PC-9 (cell line): ENCODE measurements around the gene ZNF407. TPM values are rescaled to one million over a fixed set of nuclear protein-coding genes. Genes with fewer than 3 reads are reported as not detected.

ENCODE experiments used
- BruUV-seq: library from RNA; stranded (reverse); fragments of 400-500 nt; replicated peaks from 2 replicates; lab custom pipeline; 2021; lab: Mats Ljungman, UMichigan
- CTCF ChIA-PET: fragments of 300-600 bp; sonication (Branson Sonifier 250); formaldehyde crosslinking; loops from one replicate; lab custom pipeline; 2022; ENCODE audit warnings: antibody characterized with exemption; lab: Charles Lee
- POLR2A ChIA-PET: fragments of 300-600 bp; sonication (Branson Sonifier 250); formaldehyde crosslinking; loops from one replicate; lab custom pipeline; 2022; ENCODE audit warnings: antibody characterized with exemption; ENCODE audit not compliant: unreplicated experiment; lab: Charles Lee
- DNase-seq, 2 experiments: peaks; one replicate each; pipeline versions ENCODE4 v3.0.0 to v3.0.0-alpha.2; 2015 to 2022; ENCODE audit warnings: mixed read lengths in 1 of 2
- H2AFZ ChIP-seq: fragments of 200-600 bp; sonication (generic); 2 replicates; pipeline ENCODE4 v1.8.1; 2017; ENCODE audit warnings: antibody characterized with exemption
- H3F3A ChIP-seq: fragments of 200-600 bp; sonication (generic); 2 replicates; pipeline ENCODE4 v1.8.1; 2017; ENCODE audit warnings: antibody characterized with exemption, mild to moderate bottlenecking, low read depth; ENCODE audit not compliant: insufficient read depth
- H3K27ac ChIP-seq: fragments of 200-600 bp; sonication (generic); 2 replicates; pipeline ENCODE4 v1.6.1; 2016; ENCODE audit warnings: mixed run types
- H3K27me3 ChIP-seq: fragments of 200-600 bp; sonication (generic); 2 replicates; pipeline ENCODE4 v1.6.1; 2016; ENCODE audit warnings: low read depth, mixed run types; ENCODE audit not compliant: insufficient read depth
- H3K36me3 ChIP-seq: fragments of 200-600 bp; sonication (generic); 2 replicates; pipeline ENCODE4 v1.6.1; 2016; ENCODE audit warnings: low read depth, mixed run types
- H3K4me1 ChIP-seq: fragments of 200-600 bp; sonication (generic); replicated peaks from 2 replicates; pipeline ENCODE4 v1.6.1; 2016; ENCODE audit warnings: mixed run types; ENCODE audit not compliant: insufficient read depth
- H3K4me2 ChIP-seq: fragments of 200-600 bp; sonication (generic); 2 replicates; pipeline ENCODE4 v1.6.1; 2017; ENCODE audit warnings: mixed run types
- H3K4me3 ChIP-seq: fragments of 200-600 bp; sonication (generic); 2 replicates; pipeline ENCODE4 v1.6.1; 2016; ENCODE audit warnings: mixed run types
- H3K79me2 ChIP-seq: fragments of 200-600 bp; sonication (generic); 2 replicates; pipeline ENCODE4 v1.6.1; 2017; ENCODE audit warnings: low read depth, mixed run types
- H3K9me2 ChIP-seq: fragments of 200-600 bp; sonication (generic); 2 replicates; pipeline ENCODE4 v1.8.1; 2017; ENCODE audit warnings: mild to moderate bottlenecking; ENCODE audit not compliant: insufficient read depth
- H3K9me3 ChIP-seq: fragments of 200-600 bp; sonication (generic); 2 replicates; pipeline ENCODE4 v1.8.1; 2016; ENCODE audit warnings: low read depth; ENCODE audit not compliant: insufficient read depth
- H4K20me1 ChIP-seq: fragments of 200-600 bp; sonication (generic); 2 replicates; pipeline ENCODE4 v1.8.1; 2017; ENCODE audit not compliant: insufficient read depth
- EZH2 ChIP-seq: fragments of 200-600 bp; sonication (generic); IDR thresholded peaks from 2 replicates; pipeline ENCODE4 v1.8.0; 2017; ENCODE audit warnings: antibody characterized with exemption, low read depth
- intact Hi-C: fragments of 100-400 bp; cut with micrococcal nuclease; formaldehyde crosslinking; loops from one replicate; pipeline ENCODE4 v1.10.0; 2022; ENCODE audit not compliant: unreplicated experiment
- total RNA-seq: library from RNA; stranded (reverse); gene quantifications from 2 replicates; pipeline ENCODE4 v1.2.3, GENCODE V29; 2021
- TF ChIP-seq, protein P1 (sequence below): fragments of 200-600 bp; sonication (generic); conservative IDR thresholded peaks from 2 replicates; pipeline ENCODE4 v1.6.1; 2017; ENCODE audit warnings: mixed run types, antibody characterized with exemption, mild to moderate bottlenecking, moderate library complexity

ZNF407 gene
- total RNA-seq, 1 experiment from 2014 or later, result 13.4 TPM

DNA sequence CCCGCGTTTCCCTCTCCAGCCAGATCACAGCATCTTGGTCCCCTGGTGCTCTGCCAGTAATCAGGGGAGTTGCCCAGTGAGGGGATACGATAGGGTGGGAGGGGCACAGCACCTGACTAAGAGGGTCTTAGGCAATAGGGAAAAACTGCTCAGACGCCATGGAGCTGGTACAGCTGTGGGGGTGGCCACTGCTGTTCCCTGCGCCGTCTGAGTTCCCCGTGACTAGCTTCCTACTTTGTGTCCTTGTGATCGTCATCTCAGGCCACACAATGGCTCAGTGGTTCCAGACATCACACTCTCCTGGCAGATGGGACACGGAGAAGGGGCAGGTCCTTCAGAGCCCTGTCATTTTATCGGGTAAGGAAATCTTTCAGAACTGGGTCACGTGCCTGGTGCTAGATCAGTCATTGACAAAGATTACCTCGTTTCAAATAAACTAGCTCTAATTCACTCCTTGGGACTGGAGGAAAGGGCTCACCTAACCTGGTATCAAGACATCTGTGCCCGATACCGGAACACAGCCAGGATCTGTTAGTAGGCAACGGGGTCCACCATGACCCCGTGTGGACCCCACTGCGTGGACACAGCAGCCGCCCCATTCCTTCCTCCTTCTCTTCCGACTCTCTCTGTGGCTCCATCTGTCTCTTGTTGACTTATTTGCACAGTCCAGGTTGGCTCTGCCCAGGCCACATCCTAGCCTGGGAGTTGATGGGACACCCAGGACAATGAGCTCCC is 509.7 kb downstream of the ZNF407 start:
- CTCF ChIA-PET, result no interaction called here

GRCh38 chr18:75107931-75108276 is 510.2 kb downstream of the ZNF407 start:
- Histone ChIP-seq H3K9me2 (no peaks in the 10 kb centered on the region), H2AFZ (no peak overlapping the region), H3F3A (no peaks in the 10 kb centered on the region), H3K4me3 (no peak overlapping the region), H3K27ac (no peak overlapping the region), H3K9me3 (no peaks in the 10 kb centered on the region), H3K27me3 (peaks cover 86% of the 10 kb centered on the region), H3K36me3 (no peaks in the 10 kb centered on the region), H3K4me2 (no peak overlapping the region), H4K20me1 (no peaks in the 10 kb centered on the region), H3K79me2 (no peaks in the 10 kb centered on the region), H3K4me1 (0 out of 2 replicates have a peak, but pooled peaks cover 8% of the 10 kb centered on the region)
- ChIA-PET CTCF (no interaction called here), POLR2A (no interaction called here)
- DNase-seq, result no peak
- intact Hi-C loops, result no loop called here
- TF ChIP-seq, protein P1, sequence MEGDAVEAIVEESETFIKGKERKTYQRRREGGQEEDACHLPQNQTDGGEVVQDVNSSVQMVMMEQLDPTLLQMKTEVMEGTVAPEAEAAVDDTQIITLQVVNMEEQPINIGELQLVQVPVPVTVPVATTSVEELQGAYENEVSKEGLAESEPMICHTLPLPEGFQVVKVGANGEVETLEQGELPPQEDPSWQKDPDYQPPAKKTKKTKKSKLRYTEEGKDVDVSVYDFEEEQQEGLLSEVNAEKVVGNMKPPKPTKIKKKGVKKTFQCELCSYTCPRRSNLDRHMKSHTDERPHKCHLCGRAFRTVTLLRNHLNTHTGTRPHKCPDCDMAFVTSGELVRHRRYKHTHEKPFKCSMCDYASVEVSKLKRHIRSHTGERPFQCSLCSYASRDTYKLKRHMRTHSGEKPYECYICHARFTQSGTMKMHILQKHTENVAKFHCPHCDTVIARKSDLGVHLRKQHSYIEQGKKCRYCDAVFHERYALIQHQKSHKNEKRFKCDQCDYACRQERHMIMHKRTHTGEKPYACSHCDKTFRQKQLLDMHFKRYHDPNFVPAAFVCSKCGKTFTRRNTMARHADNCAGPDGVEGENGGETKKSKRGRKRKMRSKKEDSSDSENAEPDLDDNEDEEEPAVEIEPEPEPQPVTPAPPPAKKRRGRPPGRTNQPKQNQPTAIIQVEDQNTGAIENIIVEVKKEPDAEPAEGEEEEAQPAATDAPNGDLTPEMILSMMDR, result no peak
- TF ChIP-seq EZH2, result no peak
- no TSS peak for BruUV-seq

More for the DNA sequence above, 509.7 kb downstream of the ZNF407 start:
- Histone ChIP-seq H3F3A (no peaks in the 10 kb centered on the region), H3K36me3 (no peaks in the 10 kb centered on the region), H4K20me1 (no peaks in the 10 kb centered on the region), H3K4me3 (no peak overlapping the region), H2AFZ (no peak overlapping the region), H3K4me2 (no peak overlapping the region), H3K27ac (no peak overlapping the region), H3K9me3 (no peaks in the 10 kb centered on the region), H3K79me2 (no peaks in the 10 kb centered on the region), H3K4me1 (0 out of 2 replicates have a peak, but pooled peaks cover 8% of the 10 kb centered on the region), H3K27me3 (peaks cover 80% of the 10 kb centered on the region), H3K9me2 (no peaks in the 10 kb centered on the region)
- intact Hi-C loops, result no loop called here
- DNase-seq, result no peak
- POLR2A ChIA-PET, result no interaction called here
- no TSS peak for BruUV-seq
- TF ChIP-seq EZH2, result no peak
- TF ChIP-seq, protein P1, result no peak

DNA sequence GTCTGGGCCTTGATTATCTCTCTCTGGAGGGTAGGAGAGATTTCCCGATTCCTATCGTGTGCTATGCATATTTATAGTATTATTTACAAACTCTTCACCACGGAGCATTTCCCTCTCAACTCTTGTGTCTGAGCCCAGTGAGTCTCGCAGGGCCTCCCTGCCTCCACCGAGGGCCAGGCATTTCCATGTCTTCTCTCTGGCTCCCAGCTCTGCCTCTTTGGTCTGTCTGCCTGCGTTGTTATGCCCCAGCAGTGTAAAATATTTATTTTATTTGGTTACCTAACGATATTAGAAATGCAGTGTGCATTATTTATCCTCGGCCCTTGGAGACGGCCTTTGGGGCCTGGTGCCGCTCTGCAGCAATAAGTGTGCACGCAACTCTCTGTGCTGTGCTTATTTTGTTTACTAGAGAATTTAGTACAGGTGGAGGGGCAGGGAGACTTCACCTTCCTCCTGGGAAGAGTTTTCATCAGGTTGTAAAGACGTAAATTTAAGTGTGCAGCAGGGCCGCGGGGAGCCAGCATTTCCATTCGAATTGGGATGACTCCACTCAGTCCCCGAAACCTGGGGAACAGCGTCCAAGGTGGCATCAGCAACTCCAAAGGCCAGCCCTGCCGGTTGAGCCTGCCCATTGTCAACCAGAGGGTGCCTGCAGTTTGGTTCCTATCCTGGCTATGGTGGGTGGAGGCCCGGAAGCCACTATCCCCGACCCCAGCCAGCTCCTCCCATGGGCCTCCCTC is 511.1 kb downstream of the ZNF407 start:
- Histone ChIP-seq H3F3A (no peaks in the 10 kb centered on the region), H2AFZ (no peak overlapping the region), H3K4me3 (no peak overlapping the region), H3K9me2 (no peaks in the 10 kb centered on the region), H3K4me1 (0 out of 2 replicates have a peak, but pooled peaks cover 8% of the 10 kb centered on the region), H3K27ac (no peak overlapping the region), H3K36me3 (no peaks in the 10 kb centered on the region), H3K9me3 (no peaks in the 10 kb centered on the region), H4K20me1 (no peaks in the 10 kb centered on the region), H3K79me2 (no peaks in the 10 kb centered on the region), H3K4me2 (no peak overlapping the region), H3K27me3 (peaks cover 89% of the 10 kb centered on the region)
- no TSS peak for BruUV-seq
- ChIA-PET POLR2A (no interaction called here), CTCF (no interaction called here)
- no peak for DNase-seq
- intact Hi-C loops, result no loop called here
- TF ChIP-seq, protein P1, result no peak
- TF ChIP-seq EZH2, result no peak
